Cardiac muscle cell (in vitro differentiated cells and primary cell): ENCODE data around the gene PRDM8. TPM values are rescaled to one million over a fixed set of nuclear protein-coding genes. Genes with fewer than 3 reads are reported as not detected.

Source experiments
- DNase-seq, 2 donors: peaks; one replicate each; pipeline versions ENCODE4 v3.0.0 to v3.0.0-alpha.2; 2010 to 2017; ENCODE audit warnings: low read depth in 1 of 2, low spot score in 1 of 2
- H3K27ac ChIP-seq: fragments of 200-600 bp; sonication (generic); 2 replicates; pipeline ENCODE4 v1.5.1; 2016
- H3K27me3 ChIP-seq: fragments of 200-600 bp; sonication (generic); 2 replicates; pipeline ENCODE4 v1.6.0; 2016; ENCODE audit warnings: control low read depth
- H3K36me3 ChIP-seq: fragments of 200-600 bp; sonication (generic); 2 replicates; pipeline ENCODE4 v1.5.1; 2016; ENCODE audit warnings: control low read depth
- H3K4me1 ChIP-seq: fragments of 200-600 bp; sonication (generic); 2 replicates; pipeline ENCODE4 v1.8.1; 2017; ENCODE audit warnings: low read depth, mild to moderate bottlenecking, mixed run types
- H3K4me3 ChIP-seq: fragments of 200-600 bp; sonication (generic); 2 replicates; pipeline ENCODE4 v1.5.1; 2016; ENCODE audit warnings: mild to moderate bottlenecking
- H3K9me3 ChIP-seq: fragments of 200-600 bp; sonication (generic); 2 replicates; pipeline ENCODE4 v1.5.1; 2017; ENCODE audit warnings: low read depth, mild to moderate bottlenecking, control low read depth
- polyA plus RNA-seq: library from polyadenylated mRNA; unstranded; fragments of >200 nt; fragmentation: Nextera tagmentation; extraction: Ambion mirVana; gene quantifications from 2 replicates; pipeline ENCODE4 v1.2.1, GENCODE V29; 2016
- total RNA-seq: library from RNA; depleted of rRNA; stranded (reverse); fragments of >200 nt; gene quantifications from 2 replicates; pipeline ENCODE4 v1.2.3, GENCODE V29; 2016
- TF ChIP-seq, protein P1 (sequence below): IDR thresholded peaks from 2 replicates; pipeline ENCODE4 v1.5.1; 2012; ENCODE audit warnings: low read depth, mild to moderate bottlenecking, low read length

The PRDM8 gene
- total and polyA plus RNA-seq, 2 experiments from 2014 or later, result 6.2 to 18.8 TPM

DNA sequence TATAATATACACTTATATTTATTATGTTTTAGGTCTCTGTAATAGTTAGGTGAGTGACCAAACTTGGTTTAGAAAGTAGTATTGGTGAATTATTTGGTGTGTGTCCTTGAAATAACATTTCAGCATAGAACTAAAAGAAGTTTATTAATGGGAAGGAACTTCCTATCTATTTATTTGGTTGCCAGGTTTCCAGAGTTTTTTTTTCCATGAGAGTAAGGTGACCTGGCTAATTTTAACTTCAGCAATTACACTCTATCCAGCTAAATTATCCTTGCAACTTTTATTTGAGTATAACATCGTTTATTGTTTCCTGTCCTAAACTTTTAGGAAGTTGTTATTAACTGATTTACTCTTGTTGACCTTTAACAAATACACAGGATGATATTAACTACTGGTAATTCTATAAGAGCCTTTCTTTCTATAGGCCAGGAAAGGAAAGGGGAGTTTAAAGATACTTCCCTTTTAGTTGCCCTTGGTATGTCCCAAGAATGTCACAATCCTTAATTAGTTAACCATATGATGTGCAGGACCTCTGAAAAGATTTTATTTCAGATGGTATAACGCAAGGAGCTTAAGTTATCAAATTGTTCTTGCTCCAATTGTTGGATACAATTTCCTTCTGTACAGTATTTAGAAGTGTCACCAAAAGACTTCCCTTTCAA lies 18.9 kb downstream of the PRDM8 start:
- no peak overlapping the region for H3K27ac ChIP-seq
- H3K4me1 ChIP-seq, result no peaks in the 10 kb centered on the region
- DNase-seq, result no peak
- H3K4me3 ChIP-seq, result no peak overlapping the region
- peaks cover 35% of the 10 kb centered on the region for H3K27me3 ChIP-seq
- no peaks in the 10 kb centered on the region for H3K36me3 ChIP-seq
- TF ChIP-seq, protein P1, sequence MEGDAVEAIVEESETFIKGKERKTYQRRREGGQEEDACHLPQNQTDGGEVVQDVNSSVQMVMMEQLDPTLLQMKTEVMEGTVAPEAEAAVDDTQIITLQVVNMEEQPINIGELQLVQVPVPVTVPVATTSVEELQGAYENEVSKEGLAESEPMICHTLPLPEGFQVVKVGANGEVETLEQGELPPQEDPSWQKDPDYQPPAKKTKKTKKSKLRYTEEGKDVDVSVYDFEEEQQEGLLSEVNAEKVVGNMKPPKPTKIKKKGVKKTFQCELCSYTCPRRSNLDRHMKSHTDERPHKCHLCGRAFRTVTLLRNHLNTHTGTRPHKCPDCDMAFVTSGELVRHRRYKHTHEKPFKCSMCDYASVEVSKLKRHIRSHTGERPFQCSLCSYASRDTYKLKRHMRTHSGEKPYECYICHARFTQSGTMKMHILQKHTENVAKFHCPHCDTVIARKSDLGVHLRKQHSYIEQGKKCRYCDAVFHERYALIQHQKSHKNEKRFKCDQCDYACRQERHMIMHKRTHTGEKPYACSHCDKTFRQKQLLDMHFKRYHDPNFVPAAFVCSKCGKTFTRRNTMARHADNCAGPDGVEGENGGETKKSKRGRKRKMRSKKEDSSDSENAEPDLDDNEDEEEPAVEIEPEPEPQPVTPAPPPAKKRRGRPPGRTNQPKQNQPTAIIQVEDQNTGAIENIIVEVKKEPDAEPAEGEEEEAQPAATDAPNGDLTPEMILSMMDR, result no peak
- no peaks in the 10 kb centered on the region for H3K9me3 ChIP-seq

DNA sequence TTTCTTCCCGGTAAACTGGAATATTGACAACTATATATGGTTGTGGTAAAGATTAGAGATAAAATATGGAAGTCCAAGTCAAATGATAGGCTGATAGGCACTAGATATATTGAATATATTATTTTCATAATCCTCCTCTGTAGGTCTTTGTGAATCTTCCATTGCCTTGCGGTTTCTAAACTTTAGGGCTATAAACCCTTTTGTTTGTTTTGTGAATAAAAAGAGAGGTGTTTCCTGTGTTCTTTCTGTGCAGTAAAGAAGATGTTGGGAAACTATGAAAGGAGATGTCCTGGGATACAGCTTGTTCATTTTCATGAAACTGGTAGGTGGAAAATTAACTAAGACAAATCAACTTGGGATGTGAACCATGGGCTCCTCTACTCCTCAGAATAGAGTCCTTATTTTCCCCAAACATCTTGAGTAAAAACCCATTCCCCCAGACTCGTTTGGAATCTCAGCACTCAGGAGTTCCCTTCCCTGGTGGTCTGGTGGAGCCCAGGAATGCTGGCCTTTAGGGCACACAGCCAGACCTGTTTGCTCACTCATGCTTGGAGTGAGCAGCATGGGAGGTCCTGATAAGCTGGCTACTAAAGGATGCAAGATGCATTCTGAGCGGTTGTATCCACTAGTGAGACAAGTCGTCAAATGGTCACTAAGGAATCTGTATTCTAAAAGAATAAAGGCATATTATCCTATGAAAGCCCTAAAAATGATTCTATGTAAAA lies 22.2 kb downstream of the PRDM8 start:
- peak; percentile 46 to 69 for DNase-seq
- H3K27me3 ChIP-seq, result peaks cover 59% of the 10 kb centered on the region
- no peak overlapping the region for H3K4me3 ChIP-seq

DNA sequence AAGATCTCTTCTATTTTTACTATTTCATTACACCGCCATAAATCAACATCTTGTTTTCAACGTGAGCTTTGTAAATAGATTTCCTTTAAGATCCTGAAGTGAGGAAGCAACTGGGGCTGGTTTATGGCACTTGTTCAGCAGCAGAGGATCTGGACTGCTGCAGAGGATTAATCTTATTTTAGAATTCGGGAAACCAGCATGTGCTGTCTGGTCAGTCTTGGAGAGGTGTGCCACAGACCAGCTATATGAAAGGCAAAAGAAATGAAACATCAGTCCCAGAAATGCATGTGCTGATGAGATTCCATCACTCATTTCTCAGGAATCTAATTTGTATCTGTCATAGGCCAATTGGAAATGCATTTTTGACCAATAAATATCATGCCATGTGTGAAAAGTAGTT lies 23.4 kb downstream of the PRDM8 start:
- Histone ChIP-seq H3K4me1 (no peaks in the 10 kb centered on the region), H3K4me3 (no peak overlapping the region), H3K36me3 (no peaks in the 10 kb centered on the region), H3K9me3 (no peaks in the 10 kb centered on the region), H3K27ac (no peak overlapping the region), H3K27me3 (peaks cover 67% of the 10 kb centered on the region)
- DNase-seq, result no peak
- TF ChIP-seq, protein P1, result no peak

More for the DNA sequence above, 22.2 kb downstream of the PRDM8 start:
- TF ChIP-seq, protein P1, result no peak
- H3K9me3 ChIP-seq, result no peaks in the 10 kb centered on the region
- H3K36me3 ChIP-seq, result no peaks in the 10 kb centered on the region
- H3K27ac ChIP-seq, result no peak overlapping the region
- H3K4me1 ChIP-seq, result no peaks in the 10 kb centered on the region

DNA sequence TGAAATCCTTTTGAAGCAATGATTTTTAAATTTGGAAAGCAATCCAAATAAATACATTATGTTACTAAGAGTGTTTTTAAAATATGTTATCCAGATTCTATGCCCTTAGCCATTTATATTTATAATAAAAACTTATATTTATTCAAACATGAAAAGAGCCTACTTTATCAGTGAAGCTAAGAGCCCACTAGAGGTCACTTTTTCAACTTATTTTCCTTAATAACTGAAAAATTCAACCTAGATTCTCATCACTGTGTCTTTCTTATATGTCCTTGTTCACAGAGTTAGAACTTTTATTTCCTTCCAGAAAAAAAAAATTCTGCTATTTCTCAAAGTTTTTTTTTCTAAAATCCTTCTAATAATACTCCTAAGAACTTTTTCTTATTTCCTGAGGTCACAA lies 23.9 kb downstream of the PRDM8 start:
- peaks cover 66% of the 10 kb centered on the region for H3K27me3 ChIP-seq
- no peaks in the 10 kb centered on the region for H3K9me3 ChIP-seq

DNA sequence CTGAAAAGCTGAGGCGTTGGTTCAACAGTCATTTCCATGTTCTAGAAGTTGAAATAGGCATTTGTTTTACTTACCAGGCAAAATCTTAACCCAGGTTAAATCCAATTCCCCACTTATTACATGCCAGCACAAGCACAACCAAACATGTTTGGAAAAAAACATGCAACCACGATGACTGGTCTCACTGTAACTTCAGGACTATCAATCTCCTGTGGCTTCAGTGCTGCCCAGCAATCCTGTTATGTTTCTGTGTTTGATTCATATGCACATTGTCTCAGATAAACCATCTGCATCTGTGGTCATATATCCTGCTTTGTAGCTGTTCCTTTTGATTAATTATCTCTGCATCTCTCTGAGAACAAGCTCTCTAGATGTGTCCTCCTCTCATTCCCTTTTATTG lies 28.3 kb downstream of the PRDM8 start:
- H3K36me3 ChIP-seq, result no peaks in the 10 kb centered on the region
- H3K4me1 ChIP-seq, result no peaks in the 10 kb centered on the region
- no peak overlapping the region for H3K27ac ChIP-seq
- H3K27me3 ChIP-seq, result peaks cover 74% of the 10 kb centered on the region
- H3K4me3 ChIP-seq, result no peak overlapping the region
- DNase-seq, result no peak
- TF ChIP-seq, protein P1, result no peak
- H3K9me3 ChIP-seq, result no peaks in the 10 kb centered on the region

More for the DNA sequence above, 23.9 kb downstream of the PRDM8 start:
- Histone ChIP-seq H3K4me1 (no peaks in the 10 kb centered on the region), H3K36me3 (no peaks in the 10 kb centered on the region), H3K4me3 (no peak overlapping the region), H3K27ac (no peak overlapping the region)
- TF ChIP-seq, protein P1, result peak; percentile 45
- DNase-seq, result peak in 1 of 2 donors; percentile 57
